Calu3 (cell line): ENCODE results near the gene QKI. TPM values are rescaled to one million over a fixed set of nuclear protein-coding genes. Genes with fewer than 3 reads are reported as not detected.
"Not testable (repeated sequence)": the region's sequence is repeated elsewhere in the genome, so short reads cannot be mapped to it uniquely, and the experiment has no call there.

Experiments used
- BruUV-seq: library from RNA; stranded (reverse); fragments of 400-500 nt; replicated peaks from 2 replicates; lab custom pipeline; 2021; lab: Mats Ljungman, UMichigan
- CTCF ChIA-PET: fragments of 300-600 bp; sonication (Branson Sonifier 250); formaldehyde crosslinking; loops from one replicate; lab custom pipeline; 2022; ENCODE audit warnings: antibody characterized with exemption; lab: Charles Lee
- DNase-seq: peaks from one replicate; pipeline ENCODE4 v3.0.0; 2022
- H3K27ac Mint-ChIP-seq: one replicate; pipeline ENCODE4 v1.8.0; 2022; ENCODE audit warnings: mixed read lengths; ENCODE audit not compliant: unreplicated experiment
- H3K27me3 Mint-ChIP-seq: one replicate; pipeline ENCODE4 v1.8.0; 2022; ENCODE audit warnings: mixed read lengths; ENCODE audit not compliant: unreplicated experiment
- H3K36me3 Mint-ChIP-seq: one replicate; pipeline ENCODE4 v1.8.0; 2022; ENCODE audit warnings: mild to moderate bottlenecking, moderate library complexity, mixed read lengths; ENCODE audit not compliant: insufficient read depth, unreplicated experiment
- H3K4me1 Mint-ChIP-seq: one replicate; pipeline ENCODE4 v1.8.0; 2022; ENCODE audit warnings: mild to moderate bottlenecking, low read depth, mixed read lengths; ENCODE audit not compliant: unreplicated experiment
- H3K4me3 Mint-ChIP-seq: one replicate; pipeline ENCODE4 v1.8.0; 2022; ENCODE audit warnings: mild to moderate bottlenecking, low read depth, moderate library complexity, mixed read lengths; ENCODE audit not compliant: unreplicated experiment
- H3K9me3 Mint-ChIP-seq: one replicate; pipeline ENCODE4 v1.8.0; 2022; ENCODE audit warnings: low read depth, mixed read lengths; ENCODE audit not compliant: unreplicated experiment
- CTCF ChIP-seq: fragments of 200-600 bp; IDR thresholded peaks from one replicate; pipeline ENCODE4 v1.8.0; 2022; ENCODE audit warnings: antibody characterized with exemption; ENCODE audit not compliant: unreplicated experiment
- intact Hi-C: fragments of 100-400 bp; cut with micrococcal nuclease; formaldehyde crosslinking; loops from one replicate; pipeline ENCODE4 v1.10.0; 2022; ENCODE audit not compliant: unreplicated experiment
- total RNA-seq: library from RNA; stranded (reverse); gene quantifications from 2 replicates; pipeline ENCODE4 v1.2.3, GENCODE V29; 2022

The QKI gene
- total RNA-seq, 1 experiment from 2014 or later, result 131 TPM

GRCh38 chr6:163438940-163439335 is 24.4 kb downstream of the QKI start:
- H3K4me1 Mint-ChIP-seq, result peaks cover 43% of the 10 kb centered on the region
- H3K36me3 Mint-ChIP-seq, result peaks cover 9% of the 10 kb centered on the region
- peak; percentile 30 for DNase-seq
- BruUV-seq, result no TSS peak
- intact Hi-C loops, result no loop called here
- no peak for TF ChIP-seq CTCF
- H3K4me3 Mint-ChIP-seq, result no peak overlapping the region
- no peak overlapping the region for H3K27ac Mint-ChIP-seq
- CTCF ChIA-PET, result interaction anchor here (0.7 kb wide), 1 partner anchor 57 kb away, joined by 4 read pairs; no protein-coding TSS in a partner anchor
- H3K27me3 Mint-ChIP-seq, result no peaks in the 10 kb centered on the region
- H3K9me3 Mint-ChIP-seq, result no peaks in the 10 kb centered on the region

- H3K27me3 Mint-ChIP-seq, CTCF ChIA-PET, H3K36me3 Mint-ChIP-seq, BruUV-seq, H3K27ac Mint-ChIP-seq, intact Hi-C loops, H3K9me3 Mint-ChIP-seq, H3K4me3 Mint-ChIP-seq, DNase-seq: not testable (repeated sequence)
- peaks cover 47% of the 10 kb centered on the region for H3K4me1 Mint-ChIP-seq
These were observed 24.9 kb downstream of the QKI start for GRCh38 chr6:163439390-163439789.

- no TSS peak for BruUV-seq
- Mint-ChIP-seq H3K4me1 (peaks cover 48% of the 10 kb centered on the region), H3K27me3 (no peaks in the 10 kb centered on the region), H3K9me3 (no peaks in the 10 kb centered on the region), H3K4me3 (no peak overlapping the region), H3K36me3 (peaks cover 9% of the 10 kb centered on the region), H3K27ac (no peak overlapping the region)
- TF ChIP-seq CTCF, result no peak
- intact Hi-C loops, result loop anchor here (5.0 kb wide), 1 partner anchor 87 kb away; no protein-coding TSS in a partner anchor
- CTCF ChIA-PET, result no interaction called here
- DNase-seq, result no peak
These were observed 25.5 kb downstream of the QKI start for GRCh38 chr6:163439997-163440396.

GRCh38 chr6:163442336-163442735 is 27.8 kb downstream of the QKI start:
- CTCF ChIA-PET, result no interaction called here
- peak overlapping the region; percentile 32 for H3K4me3 Mint-ChIP-seq
- intact Hi-C loops, result loop anchor here (5.0 kb wide), 1 partner anchor 85 kb away; no protein-coding TSS in a partner anchor

More at GRCh38 chr6:163442336-163442735, 27.8 kb downstream of the QKI start:
- Mint-ChIP-seq H3K4me1 (peaks cover 55% of the 10 kb centered on the region), H3K9me3 (no peaks in the 10 kb centered on the region), H3K36me3 (peaks cover 9% of the 10 kb centered on the region), H3K27ac (peak overlapping the region; percentile 56), H3K27me3 (no peaks in the 10 kb centered on the region)
- peak; percentile 10 for DNase-seq
- BruUV-seq, result no TSS peak
- TF ChIP-seq CTCF, result no peak
